Anterior cingulate cortex (tissue), 58 donors: ENCODE data around the gene PCNT.
"Not testable (repeated sequence)": the region's sequence is repeated elsewhere in the genome, so short reads cannot be mapped to it uniquely, and the experiment has no call there.

Experiments
- DNase-seq, 58 donors: peaks; one replicate each; lab custom pipeline; 2025; lab: John Stamatoyannopoulos, UW

The PCNT gene

DNA sequence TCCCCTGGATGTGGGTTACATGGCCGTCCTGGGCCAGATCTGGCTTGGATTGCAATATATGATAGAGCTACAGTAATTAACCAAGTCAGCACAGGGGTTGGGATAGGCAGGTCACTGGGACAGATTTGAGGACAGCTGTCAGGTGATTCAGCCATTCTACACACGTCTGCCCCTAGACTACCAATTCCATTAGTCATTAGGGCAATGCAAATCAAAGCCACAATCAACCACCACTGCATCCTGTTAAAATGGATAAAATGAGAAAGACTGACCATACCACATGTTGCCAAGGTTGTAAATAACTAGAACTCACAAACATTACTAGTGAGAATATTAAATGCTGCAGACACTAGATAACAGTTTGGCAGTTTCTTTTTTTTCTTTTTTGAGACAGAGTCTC is 16.3 kb upstream of the PCNT start:
- DNase-seq: no peak

DNA sequence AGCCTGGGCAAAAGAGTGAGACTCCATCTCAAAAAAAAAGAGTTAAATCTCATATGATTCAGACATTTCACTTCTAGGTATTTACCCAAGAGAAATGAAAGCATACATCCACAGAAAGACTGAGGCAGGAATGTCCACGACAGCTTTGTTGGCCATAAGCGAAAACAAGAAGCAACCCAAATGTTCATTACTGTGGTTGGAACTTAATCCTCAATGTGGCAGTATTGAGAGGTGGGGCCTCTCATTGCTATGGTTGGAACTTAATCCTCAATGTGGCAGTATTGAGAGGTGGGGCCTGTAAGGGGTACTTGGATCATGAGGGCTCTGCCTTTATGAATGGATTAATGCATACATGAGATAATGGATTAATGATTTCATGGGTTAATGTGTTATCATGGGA is 15.5 kb upstream of the PCNT start:
- DNase-seq: no peak

DNA sequence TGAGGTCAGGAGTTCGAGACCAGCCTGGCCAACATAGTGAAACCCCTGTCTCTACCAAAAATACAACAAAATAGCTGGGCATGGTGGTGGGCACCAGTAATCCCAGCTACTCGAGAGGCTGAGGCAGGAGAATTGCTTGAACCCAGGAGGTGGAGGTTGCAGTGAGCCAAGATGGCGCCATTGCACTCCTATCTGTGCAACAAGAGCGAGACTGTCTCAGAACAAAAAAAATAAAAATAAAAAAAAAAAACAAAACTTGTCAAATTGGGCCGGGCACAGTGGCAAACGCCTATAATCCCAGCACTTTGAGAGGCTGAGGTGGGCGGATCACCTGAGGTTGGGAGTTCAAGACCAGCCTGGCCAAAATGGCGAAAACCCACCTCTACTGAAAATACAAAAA is 13.7 kb upstream of the PCNT start:
- DNase-seq: not testable (repeated sequence)

DNA sequence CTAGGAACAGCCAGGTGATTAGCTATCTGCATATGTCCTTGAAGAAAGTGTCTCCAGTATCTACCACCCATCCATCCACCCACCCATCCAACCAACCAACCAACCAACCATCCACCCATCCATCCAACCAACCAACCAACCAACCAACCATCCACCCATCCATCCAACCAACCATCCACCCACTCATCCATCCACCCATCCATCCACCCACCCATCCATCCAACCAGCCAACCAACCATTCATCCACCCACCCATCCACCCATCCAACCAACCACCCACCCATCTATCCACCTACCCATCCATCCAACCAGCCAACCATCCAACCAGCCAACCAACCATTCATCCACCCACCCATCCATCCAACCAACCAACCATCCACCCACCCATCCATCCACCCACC is 12.4 kb upstream of the PCNT start:
- DNase-seq: no peak

DNA sequence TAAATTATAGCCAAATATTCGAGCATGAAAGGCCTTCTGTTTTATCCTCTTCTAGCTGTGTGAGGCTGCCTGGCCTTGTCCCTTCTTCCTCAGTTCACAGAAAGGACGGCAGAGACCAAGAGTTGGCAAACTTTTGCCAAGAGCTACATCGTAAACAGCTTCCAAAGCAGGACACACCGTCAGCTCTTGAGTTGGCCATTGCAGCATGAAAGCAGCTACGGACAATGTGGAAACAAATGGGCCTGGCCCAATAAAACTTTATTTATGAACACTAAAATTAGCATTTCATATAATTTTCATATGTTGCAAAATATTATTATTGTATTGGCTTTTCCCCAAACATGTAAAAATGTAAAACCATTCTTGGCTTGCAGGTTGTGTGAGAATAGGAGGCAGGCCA is 11.0 kb upstream of the PCNT start:
- no peak for DNase-seq

DNA sequence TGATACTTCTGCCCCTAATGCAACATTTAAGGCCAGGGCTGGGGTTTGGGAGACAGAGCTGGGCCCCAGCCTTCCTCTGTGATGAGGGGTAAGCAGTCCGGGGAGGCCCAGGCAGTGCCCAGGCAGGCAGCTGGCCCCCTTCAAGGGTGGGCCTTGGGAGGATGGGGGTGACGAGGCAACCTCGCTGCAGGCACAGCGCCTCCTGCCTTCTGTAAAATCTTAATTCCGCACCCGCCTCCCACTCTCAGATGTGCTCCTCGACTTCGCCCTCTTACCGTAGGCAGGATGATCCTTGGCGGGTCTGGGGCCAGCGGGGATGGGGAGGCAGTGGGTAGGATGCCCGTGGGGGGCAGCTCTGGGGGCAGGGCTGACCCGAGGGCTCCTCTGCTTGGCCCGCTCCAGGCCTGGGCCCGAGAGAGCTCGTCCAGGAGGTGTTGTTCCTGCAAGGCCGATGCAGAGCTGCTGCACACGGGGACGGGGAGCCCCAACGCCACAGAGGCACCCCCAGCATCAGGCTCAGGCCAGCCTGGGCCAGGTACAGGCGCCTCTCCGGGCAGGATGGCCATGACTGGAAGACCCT is 9.4 kb upstream of the PCNT start:
- no peak for DNase-seq

DNA sequence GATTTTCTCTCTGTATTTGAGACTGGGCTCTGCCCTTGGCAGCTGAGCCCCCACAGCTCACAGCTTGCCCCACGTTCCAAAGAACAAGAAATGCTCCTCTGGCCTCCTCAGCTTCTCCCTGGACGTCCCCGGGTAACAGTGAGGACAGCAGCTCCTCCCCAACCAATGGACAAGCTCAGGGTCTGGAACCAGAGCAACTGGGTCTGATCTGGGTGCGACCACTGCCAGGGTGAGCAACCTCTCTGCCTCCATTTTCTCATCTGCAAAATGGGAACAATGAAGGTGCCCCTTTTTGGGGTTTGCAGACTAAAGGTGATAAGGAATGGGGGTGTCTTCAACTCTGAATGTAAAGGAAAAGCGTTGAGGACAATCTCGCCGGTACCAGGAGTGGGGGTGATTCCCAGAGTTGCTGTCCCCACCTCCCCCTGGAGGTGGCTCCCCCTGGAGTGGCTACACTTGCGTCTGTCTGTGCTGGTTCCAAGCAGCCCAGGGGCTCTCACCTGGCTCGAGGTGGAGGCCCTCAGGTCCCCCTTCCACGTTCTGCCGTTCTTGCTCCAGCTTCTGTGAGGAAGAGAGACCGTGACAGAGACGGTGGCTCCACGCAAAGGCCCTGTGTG is 7.1 kb upstream of the PCNT start:
- no peak for DNase-seq

DNA sequence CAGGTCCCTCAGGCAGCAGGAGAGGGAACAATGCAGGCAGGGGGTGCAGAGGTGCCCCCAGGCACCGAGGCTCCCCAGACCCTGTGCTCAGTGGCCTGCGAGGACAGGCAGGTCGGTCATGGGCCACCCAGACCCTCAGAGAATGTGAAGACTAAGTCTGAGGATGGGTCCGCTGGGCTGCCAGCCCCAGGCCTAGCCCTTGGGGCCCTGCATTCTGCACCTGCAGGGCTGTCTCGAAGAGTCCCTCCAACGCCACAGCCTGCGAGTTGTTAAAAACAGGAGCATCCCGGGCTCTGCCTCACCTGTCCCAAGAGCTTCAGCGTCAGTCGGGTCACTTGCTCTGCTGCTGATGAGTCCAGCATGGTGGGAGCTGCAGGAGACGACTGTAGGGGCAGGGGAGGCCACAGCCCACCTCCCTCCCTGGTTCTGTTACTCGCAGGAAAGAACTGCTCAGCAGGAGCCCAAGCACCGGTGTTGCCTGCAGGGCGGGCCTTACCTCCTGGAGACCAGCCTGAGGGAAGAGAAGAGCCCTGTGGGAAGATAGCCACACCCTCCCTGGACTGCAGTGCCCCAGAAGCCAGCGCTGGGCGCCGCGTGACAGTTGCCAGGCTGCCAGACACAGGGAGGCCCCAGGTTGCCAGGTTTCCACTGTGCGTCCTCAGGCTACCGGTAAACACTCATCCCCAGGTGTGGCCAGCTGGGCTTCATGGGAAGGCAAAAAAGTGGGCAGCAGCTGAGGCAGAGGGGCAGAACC is 6.1 kb upstream of the PCNT start:
- no peak for DNase-seq

DNA sequence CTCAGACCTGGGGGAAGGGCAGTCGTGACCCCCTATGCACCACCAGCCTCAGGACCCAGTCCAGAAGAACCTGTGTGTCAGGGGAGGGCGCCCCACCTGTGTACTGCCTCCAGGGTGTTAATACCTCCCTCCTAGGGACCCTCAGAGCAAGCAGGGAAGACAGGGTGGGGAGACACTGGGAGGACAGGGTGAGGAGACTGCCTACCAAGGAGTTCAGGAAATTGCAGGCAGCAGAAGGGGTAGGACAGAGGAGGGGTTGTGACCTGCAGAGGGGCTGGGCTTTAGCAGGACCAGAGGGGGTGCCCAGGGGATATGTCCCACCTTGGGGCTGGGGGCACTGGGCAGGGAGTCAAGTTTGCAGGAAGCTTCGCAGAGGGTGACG is 5.5 kb upstream of the PCNT start:
- DNase-seq: no peak

DNA sequence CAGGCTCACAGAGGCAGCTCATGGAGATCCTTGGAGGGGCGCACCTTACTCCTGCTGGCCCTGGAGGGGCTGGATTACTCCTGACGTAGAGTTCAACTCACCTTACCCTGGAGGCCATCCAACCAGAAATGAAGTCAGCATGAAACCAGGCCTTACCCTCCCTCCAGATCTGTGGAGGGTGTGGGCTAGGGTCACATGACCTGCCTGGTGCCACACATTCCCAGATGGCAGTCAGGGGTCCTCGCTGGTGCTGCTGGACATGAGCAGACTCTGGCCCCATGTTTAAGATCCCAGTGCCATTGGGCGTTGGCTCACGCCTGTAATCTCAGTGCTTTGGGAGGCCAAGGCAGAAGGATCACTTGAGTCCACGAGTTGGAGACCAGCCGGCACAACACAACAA is 4.8 kb upstream of the PCNT start:
- DNase-seq: no peak

DNA sequence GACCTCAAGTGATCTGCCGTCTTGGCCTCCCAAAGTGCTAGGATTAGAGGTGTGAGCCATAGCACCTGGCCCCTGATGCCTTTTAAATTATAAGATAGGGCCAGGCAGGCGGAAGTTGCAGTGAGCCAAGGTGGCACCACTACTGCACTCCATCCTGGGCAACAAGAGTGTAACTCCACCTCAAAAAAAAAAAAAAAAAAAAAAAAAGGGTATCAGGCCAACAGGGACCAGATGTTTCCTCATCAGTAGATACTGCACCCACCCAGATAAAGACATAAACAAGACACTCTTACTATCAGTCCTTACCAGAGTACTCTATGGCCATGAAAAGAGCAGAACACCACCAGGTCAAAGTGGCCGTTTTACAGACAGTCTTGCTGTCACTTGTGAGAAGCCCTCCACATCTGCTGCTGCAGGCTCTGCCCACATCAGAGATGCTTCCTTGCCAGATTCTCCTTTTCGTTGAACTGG is 3.6 kb upstream of the PCNT start:
- DNase-seq: no peak

DNA sequence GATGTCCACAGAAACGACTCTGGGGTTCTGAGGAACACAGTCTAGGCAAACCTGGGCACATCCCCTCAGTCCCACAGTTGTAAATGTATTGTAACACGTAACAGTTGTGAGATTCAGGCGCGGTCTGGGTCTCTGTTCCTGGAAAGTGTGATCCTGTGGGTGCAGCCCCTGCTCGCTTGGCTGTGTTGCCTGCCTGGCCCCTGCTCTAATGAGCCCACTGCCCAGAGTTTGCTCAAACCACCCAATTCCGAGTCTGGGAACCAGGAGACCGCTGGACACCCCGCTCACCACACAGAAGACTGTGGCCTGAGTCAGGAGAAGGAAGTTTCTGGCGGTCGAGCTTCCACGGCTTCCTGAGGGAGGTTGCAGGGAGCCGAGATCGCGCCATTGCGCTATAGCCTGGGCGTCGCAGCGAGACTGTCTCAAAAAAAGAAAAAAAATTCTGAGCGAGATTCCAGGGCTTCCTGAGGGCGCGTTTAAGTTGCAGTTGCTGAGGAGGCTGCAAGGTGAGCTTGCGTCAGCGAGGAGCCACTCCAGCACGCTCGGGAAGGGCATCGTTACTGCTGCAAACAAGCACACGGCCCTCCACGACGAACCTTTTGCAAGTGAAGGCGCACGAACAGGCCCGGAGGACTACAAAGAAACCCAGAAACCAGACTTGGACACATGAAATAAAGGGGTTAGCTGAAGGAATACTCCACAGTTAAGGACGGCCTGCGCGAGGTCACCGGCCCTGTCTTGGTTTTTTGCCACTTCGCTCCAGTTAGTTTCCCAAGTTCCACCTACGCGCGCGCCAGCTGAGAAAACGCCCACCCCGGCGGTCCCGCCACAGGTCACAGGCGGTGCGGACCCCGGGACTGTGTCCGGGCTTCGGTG is 1.4 kb upstream of the PCNT start:
- DNase-seq: no peak

DNA sequence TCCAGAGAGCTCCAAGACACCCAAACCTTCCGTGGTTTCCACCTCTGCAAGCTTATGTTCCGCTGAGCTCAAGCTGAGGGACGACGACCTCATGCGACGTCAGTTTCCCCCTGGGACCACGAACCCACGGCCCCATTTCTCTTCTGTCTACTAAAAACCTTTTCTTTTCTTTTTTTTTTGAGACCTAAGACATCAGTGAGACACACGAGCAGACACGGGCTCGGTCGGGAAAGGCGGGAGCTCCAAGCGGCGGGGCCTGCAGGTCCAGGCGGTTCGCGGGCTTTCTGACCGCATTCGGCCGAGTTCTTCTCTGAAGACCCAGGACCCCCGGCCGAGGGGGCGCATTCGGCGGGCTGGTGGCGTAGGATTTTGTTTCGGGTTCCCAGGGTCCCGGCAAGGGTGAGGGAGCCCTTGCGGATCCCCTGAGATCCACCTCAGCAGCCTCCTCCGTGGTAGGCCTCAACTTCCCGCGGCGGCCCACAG is 688 bp upstream of the PCNT start:
- DNase-seq: peak in 2 of 58 donors; percentile 47 to 61

DNA sequence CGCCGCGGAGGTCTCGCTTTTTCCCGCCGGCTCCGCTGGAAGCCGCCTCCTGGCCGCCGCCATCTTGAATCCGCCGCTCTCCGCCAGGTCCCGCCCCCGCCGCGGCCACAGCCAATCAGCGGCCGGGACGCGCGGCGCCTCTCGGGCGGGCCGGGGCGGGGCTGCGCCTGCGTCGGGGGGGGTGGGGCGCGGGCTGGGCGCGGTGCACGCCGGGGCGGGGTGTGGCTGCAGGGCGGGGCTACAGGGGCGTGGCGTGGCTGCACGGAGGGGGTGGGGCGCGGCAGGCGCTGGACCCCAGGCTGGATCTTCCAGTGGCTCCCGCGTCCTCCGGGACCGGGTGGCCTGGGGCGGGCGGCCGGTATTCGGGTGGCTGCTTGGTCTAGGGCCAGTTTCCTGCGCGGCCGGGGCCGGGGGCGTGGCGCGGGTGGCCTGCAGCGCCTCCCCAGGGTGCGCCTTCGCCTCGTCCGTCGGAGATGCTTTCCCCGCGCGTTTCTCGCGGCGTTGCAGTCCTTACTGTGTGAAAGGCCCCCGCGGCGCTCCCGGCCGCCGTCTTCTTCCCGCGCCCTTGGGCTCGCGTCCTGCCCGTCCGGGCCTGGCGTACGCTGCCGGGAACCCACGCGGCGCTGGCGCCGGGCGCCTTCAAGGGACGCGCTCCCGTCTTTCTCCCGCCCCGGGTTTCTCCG is 575 bp downstream of the PCNT start:
- peak; percentile 13 to 89 (median 83) for DNase-seq

DNA sequence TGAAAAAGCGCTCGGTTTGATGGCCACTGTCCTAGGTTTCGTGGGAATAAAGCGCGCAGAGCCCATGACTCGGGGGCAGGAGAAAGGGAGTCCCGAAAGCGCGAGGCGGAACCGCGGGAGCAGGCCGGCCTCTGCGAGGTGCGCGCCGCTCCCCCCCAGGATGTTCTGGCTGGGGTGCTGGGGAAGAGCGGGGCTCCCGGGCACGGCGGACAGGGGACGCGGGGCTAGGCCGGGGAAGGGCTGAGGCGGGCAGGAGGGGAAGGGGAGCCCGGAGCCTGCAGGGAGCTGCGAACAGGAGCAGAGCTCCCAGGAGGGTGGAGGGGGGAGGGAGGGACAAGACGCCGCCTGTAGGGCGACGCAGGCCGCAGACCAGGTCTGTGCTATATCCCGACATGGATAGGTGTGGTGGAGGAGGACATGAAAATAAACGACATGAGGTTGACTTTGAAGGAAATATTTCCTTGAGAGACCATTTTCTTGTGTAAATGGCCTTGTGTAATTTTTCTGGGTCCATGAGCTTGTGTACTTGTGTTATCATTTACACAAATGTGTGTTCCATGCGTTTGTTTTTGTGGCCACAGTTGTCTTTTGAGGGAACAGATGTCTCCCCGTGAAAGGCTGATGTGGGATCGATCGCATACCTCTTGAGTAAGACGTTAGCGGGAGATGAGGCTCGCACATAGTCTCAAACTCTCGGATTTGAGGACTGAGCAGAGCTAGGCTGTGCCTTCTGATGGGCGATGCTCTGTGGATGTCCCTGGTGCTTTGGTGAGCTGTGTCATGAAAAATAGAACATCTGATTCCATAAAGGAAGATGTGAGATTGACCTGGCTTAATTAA is 1.3 kb downstream of the PCNT start:
- peak in 33 of 58 donors; percentile 9 to 52 (median 33) for DNase-seq

DNA sequence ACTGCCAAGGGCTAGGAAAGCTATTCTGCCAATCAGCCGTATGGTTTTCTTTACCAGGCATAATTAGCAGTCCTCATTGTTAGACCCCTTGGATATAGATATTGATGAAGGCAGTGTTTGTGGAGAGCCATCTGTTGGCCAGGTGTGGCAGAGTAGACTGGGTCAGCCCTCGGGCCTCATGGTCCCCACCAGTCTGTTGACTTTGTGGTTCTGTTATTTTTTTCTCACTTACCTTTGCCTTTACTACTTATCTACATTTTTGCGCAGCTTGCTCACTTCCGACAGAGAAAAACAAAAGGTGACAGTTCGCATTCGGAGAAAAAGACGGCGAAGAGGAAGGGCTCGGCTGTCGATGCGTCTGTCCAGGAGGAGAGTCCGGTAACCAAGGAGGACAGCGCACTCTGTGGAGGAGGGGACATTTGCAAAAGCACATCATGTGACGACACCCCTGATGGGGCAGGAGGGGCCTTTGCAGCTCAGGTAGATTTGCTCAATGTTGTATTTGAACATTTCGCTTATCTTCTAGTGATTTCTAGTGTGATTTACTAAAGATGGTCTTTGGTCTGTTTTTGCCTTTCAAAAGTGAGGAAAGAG is 2.3 kb downstream of the PCNT start:
- DNase-seq: no peak

DNA sequence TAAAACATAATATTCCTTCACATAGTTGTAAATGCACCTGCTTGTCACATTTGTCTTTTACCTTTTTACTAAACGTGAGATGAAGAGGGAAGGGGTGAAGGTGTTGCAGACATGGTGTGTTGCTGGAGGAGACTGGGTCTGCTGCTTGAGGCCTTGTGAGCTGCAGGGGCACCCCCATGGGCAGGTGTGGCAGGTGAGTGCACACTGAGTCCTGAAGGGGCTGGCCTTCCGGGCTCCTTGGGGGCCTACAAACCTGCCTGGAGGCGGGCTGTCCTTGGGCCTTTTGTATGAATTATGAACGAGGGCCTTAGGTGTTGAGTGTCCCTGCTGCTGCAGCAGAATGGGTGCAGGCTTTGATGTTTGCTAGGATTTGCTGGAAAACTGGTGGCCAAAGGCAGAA is 3.8 kb downstream of the PCNT start:
- no peak for DNase-seq

DNA sequence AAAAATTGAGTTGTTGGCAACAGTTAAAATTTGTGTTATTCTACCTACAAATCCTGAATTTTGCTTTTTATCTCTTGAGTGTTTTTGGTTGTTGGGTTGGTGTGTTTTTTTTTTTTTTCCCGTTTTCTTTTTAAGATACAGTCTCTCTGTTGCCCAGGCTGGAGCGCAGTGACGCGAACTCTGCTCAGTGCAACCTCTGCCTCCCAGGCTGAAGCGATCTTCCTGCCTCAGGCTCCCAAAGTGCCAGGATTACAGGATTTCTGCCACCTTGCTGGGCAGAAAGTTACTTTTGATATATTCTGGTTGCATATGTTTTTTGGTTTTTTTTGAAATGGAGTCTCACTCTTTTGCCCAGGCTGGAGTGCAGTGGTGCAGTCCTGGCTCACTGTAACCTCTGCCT is 4.2 kb downstream of the PCNT start:
- DNase-seq: no peak

DNA sequence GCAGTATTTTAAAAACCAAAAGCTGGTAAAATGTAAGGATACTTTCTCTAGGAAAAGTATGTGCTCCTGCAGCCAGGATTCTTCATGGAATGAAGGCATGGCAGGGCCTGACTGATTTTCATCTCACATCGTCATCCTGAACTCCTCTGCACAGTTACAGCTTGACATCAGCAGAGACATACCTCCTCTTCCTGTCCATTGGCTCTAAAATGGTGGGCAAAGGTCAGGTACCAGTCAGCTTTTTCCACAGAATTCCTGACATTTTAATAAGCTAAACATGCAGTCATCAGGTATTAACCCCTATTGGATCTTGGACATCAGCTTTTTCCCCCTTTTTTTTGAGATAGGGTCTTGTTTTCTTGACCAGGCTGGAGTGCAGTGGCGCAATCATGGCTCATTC is 5.8 kb downstream of the PCNT start:
- no peak for DNase-seq
